NCI-H774 (cell line): Measurements from ENCODE around the gene ARHGAP24.
"Not testable (repeated sequence)": the region's sequence is repeated elsewhere in the genome, so short reads cannot be mapped to it uniquely, and the experiment has no call there.

ENCODE experiments used
- DNase-seq: peaks from one replicate; lab custom pipeline; 2025; lab: John Stamatoyannopoulos, UW

Gene ARHGAP24

DNA sequence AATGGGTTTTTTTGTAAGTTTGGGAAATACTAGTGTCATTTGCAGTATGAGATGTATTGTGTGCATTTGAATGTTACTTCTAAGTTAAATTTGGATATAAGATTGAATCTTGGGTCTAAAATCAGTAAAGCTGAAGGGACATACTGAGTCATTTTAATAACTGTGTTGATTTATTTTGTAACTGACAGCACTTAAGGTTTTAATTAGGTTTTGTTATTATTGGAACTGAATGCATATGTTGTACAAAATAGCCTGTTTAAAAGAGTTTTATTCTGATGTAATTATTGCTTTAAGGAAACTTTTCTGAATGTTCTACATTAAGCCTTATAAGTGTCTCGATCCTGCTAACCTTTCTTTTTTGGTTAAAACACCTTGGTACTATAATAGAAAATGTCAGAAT, 488.3 kb downstream of the ARHGAP24 start:
- DNase-seq = no peak

DNA sequence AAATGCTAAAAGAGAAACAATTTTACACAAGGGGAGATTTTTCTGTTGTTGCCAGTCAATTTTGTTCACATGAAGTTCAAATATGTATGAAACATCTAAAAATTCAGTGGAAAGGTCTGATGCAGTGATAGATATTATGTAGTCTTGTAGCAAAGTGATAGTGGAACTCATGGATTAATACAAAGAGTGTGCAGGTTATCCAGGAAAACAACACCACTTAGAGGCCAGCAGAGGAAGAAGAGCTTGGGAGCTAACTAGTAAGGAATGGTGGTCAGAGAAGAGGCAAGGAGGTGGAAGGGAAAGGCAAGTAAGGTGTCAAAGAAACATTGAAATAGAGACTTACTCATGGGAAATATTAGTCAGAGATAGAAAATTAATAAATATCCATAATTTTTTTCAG, 489.3 kb downstream of the ARHGAP24 start:
- DNase-seq = no peak

DNA sequence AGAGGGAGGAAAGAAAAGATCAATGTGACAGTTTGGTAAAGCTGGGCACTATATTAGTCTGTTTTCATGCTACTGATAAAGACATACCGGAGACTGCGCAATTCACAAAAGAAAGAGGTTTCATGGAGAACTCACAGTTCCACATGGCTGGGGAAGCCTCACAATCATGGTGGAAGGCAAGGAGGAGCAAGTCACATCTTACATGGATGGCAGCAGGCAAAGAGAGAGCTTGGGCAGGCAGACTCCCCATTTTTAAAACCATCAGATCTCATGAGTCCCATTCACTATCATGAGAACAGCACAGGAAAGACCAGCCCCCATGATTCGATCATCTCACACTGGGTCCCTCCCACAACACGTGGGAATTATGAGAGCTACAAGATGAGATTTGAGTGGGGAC, 490.1 kb downstream of the ARHGAP24 start:
- not testable (repeated sequence) for DNase-seq

DNA sequence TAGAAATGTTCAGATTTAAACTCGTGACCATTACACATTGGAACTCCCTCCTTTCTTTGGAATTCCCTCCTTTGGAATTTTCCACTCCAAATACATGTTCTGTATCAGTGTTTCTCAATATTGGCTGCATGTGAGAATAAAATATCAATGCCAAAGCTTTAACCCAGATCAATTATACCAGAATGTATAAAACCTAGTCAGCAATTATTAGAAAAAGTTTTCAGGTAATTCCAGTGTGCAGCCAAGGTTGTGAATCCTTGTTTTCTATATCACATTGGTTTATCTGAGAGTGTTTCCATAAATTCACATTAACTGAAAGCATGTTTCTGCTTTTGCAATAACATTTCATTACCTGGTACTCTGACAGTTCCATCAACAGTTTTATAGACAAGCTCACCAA, 490.6 kb downstream of the ARHGAP24 start:
- DNase-seq = no peak

DNA sequence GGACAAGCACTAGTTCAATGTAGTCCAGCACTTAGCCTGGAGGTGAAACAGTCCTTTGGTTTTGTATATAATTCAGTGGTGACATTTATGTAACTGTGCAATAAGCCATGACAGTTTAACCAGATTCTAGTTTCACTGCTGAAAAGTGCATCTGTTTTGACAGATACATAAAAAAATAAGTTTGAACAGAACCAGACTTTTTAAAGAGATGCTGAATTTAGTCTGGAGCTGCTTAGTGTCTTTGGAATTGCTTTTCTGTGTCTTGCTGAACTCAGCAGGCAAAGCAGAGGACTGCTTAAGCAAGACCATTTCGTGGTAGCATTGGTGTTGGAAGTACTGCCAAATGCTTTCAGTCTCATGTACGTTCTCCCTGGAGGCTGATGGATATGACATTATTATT, 491.4 kb downstream of the ARHGAP24 start:
- no peak for DNase-seq

DNA sequence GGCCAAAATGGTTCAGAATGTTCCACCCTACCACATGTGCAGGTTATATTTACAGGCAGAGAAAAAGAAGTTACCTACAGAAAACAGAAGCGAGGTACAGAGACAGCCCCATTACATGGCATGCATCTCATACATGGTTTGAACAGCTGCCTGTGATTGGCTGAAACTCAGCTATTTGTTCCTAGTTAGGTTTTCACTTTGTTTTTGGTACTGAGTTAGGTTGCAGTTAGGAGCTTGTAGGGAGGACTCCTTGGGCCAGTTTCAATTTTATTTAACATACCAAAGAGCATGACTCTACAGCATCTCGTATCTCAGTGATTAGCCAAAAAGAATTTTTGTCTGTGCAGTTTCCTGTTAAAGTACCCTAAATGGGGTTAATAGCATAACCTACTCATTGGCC, 492.9 kb downstream of the ARHGAP24 start:
- no peak for DNase-seq

DNA sequence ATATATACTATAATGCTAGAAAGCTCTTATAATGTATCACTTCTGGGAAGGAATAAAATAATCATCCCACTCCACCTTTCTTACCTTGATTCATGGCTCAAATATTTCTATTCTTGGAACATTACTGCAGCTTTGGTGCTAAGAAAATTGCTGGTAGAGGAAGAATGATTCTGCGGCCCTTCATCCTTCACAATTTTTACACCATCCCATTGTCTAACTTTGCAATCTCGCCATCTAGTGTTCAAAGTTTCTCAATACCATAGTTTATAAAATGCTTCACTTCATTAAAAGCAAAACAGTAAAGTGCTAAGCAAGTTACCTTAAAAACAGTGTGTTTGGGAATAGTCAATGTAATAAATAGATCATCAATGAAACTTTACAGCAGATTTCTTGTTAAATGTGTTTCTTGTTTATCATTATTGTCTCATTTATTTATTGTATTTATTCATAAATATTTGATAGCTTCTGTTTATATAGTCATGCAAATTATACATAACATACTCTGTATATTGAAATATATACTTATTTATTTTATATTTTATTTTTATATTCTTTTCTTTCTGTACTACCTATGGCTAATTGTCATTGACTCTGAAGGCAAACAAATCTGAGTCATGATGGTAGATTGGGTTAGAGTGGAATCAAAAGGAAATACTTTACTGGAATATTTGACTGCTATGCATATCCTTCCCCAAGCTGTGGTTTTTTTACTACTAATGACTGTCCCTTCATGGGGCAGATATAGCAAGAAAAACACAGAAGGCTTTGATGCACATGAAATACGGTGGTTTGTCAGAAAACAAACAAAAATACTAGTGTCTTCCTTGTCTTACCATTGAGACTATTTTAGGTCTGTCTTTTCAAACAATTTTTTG, 494.2 kb downstream of the ARHGAP24 start:
- DNase-seq = peak; percentile 4

DNA sequence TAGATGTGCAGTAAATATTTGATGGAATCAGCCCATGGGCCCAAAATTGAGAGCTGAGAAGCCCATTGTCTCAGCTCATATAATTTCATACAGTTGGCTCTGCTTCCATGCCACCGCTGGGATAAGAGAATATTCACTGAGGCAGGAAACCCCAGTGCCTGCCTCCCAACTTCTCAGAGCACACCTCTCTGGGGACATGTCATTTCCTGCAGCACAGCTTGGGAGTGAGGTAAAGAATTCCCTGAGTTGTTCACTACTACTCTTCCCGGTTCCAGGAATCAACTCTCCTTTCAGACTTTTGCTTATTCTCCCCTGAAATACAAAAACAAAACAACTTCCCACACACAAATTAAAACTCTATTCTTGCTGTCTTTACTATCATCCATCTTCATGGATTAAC, 495.6 kb downstream of the ARHGAP24 start:
- no peak for DNase-seq

DNA sequence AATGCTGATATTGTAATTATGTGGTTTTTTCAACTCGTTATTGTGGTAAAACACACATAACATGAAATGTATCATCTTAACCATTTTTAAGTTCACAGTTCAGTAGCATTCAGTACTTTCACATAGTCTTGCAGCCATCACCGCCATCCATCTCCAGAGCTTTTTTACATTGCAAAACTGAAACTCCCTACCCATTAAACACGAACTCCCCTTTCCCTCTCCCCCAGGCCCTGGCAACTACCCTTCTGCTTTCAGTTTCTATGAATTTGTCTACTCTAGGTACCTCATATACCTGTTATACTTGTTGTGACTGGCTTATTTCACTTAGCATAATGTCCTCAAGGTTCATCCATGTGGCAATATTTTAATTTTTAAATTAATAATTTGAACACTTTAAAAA, 504.3 kb downstream of the ARHGAP24 start:
- DNase-seq = no peak

DNA sequence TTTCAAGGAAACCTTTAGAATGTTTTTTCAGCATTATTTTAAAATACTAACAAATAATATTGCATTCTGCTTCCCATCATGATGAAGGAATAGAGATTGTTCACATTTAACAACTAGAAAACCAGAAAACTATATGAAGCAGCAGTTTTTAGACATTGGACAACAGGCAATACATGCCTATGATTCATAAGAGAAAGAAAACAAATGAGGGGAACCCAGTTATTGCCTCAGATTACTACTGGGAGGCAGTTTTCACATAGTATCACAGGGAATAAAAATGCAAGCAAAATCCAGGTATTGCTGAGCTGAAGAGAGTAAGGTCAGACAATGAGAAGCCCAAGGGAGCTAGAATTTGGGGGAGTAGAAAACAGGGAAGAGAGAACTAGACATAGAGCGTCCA, 511.3 kb downstream of the ARHGAP24 start:
- DNase-seq = no peak

DNA sequence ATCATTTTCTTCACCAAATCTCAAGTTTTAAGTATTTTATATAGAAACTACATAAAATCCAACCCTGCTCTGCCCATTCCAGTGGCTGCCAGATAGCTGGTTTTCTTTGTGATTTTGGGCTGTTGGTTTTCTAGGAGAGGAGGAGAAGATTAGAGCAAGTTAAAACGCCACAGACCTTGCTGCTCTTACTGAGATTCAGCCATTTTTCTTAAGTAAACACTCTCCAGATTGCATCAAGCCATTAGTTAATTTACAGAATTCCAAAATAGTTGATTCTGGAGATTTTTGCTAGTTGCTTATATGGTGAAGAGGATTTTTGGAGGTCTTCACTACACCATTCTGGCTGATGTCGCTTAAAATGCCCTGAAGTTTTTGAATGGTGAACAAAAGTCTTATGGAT, 518.7 kb downstream of the ARHGAP24 start:
- DNase-seq = no peak

DNA sequence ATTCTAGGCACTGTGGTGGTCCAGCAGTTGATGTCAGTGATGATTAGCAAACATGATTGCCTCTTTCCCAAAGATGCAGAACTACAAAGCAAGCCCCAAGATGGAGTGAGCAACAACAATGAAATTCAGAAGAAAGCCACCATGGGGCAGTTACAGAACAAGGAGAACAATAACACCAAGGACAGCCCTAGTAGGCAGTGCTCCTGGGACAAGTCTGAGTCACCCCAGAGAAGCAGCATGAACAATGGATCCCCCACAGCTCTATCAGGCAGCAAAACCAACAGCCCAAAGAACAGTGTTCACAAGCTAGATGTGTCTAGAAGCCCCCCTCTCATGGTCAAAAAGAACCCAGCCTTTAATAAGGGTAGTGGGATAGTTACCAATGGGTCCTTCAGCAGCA, 519.6 kb downstream of the ARHGAP24 start:
- no peak for DNase-seq

DNA sequence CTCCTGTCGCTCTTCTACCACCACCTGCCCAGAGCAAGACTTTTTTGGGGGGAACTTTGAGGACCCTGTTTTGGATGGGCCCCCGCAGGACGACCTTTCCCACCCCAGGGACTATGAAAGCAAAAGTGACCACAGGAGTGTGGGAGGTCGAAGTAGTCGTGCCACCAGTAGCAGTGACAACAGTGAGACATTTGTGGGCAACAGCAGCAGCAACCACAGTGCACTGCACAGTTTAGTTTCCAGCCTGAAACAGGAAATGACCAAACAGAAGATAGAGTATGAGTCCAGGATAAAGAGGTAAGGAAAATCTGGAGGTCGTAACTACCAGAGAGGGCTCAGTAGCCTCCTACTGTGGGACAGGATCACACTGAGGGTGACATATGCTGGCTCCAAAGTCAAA, 520.4 kb downstream of the ARHGAP24 start:
- DNase-seq = no peak

DNA sequence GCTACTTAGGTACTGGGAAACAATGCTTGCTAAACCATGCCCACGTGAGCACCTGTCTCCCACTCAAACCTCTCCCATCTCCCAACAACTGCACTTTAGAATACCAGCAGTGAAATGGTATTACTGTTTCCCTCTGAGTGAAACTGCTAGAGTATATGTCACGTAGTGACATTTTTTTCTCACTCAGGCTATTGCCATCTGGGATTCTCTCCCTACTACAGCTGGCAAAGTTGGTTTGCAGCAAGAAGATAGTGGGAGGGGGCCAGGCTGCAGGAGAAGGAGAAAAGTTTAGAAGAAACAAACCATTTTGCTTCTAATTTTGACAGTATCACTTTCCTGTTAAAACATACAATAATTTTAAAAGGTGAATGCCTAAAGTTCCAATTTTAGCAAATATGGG, 526.6 kb downstream of the ARHGAP24 start:
- DNase-seq = no peak

DNA sequence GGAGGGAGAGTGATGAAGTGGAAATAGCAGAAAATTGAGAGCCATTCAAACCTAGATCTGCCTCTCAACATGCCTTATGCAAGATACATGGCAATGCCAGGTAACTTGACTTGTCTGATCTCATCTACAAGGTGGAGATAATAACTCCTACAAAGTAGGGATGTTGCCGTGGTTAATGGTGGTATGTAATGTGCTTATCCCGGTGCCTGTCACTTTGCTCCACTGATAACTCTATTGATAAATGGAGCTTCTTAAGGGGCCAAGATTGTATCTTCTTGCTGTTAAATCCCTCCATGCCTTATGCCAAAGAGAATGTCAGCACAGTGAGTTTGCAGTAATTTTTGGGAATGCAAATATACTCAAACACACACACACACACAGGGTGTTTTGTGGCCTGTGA, 529.1 kb downstream of the ARHGAP24 start:
- DNase-seq = no peak

DNA sequence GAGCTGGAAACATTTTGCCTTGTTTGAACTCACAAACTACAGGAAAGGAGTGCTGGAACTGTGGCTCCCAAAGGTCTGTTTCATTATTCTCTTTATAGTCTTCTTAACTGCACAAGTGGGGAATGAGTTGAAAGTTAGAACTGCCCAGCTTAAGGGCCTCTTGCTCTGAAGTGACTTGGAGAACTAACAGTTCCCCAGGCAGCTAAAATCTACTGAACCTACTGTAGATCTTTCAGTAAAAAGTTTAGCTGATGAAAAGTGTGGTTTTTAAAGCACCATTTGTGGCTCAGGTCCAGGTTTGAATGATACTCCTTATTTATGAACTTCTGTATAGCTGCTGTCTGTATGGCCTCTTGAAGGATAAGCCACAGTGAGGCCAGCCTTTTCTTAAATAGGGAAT, 531.1 kb downstream of the ARHGAP24 start:
- no peak for DNase-seq

DNA sequence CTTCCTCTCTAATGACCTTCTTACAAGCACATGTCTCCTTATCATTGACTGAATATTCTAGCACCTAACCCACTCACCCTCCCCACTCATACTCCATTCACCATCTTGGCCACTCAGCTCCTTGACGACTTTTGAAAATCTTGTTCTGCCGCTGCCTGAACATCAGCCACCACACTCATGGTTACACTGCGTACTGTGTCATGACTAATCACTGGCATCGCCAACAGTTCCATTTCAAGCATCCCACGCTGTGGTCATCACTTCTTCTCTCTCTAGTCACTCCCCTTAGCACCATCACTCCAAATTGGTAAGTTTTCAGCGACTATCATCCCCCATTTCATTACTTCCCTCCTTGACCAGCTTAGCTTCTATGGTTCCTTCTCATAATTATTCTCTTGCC, 532.1 kb downstream of the ARHGAP24 start:
- DNase-seq = no peak

DNA sequence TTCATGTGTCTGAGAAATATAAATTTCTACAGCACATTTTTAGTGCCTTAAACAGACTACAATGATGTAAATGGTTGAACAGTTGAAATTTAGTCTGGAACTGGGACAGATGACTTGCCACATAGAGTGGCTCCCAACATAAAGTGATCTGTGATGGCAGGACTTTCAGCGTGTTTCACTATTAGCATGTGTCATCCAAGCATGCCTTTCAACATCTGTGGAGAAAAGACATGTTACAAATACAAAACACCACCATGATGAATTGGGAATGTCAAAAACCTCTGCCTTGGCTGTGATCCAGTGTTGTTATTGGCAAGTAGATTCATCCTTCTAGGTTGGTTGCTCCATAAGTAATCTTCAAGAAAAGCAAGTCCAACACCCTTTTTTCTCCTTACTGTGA, 536.2 kb downstream of the ARHGAP24 start:
- no peak for DNase-seq

DNA sequence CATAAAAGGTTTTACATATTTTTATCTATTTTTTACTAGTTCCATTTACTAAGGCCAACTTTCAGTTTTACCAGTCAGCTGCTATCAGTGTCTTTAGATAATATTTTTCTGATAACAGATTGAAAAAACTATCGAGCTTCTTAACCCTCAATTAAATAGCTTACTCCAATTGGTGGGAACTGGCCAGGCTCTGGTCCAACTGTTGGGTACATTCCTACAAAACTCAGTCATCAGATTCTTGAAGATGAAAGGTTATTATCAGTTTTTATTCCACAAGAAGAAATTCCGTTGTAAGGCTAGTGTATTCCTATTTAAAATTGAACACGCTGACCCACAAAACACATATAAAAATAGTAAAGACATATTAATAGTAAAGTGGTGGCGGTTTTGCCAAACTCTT, 538.7 kb downstream of the ARHGAP24 start:
- no peak for DNase-seq

DNA sequence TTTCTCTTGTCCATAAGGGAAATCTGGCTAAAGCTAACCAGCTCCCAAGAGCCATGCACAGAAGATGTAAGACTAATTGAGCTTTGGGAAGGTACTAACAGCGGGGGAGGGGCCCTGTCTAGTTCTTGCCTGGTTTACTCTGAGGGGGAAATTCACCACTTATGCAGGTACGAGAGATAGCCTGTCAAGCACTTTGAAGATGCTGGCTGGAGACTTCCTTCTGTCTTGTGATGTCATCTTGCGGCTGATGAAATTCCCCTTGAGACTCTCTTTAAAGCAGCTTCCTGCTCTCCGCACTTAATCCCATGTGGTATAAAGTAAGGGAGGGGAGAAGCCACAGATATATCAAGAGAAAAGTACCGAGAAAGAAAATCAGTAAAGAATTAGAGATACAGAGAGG, 539.6 kb downstream of the ARHGAP24 start:
- DNase-seq = no peak

DNA sequence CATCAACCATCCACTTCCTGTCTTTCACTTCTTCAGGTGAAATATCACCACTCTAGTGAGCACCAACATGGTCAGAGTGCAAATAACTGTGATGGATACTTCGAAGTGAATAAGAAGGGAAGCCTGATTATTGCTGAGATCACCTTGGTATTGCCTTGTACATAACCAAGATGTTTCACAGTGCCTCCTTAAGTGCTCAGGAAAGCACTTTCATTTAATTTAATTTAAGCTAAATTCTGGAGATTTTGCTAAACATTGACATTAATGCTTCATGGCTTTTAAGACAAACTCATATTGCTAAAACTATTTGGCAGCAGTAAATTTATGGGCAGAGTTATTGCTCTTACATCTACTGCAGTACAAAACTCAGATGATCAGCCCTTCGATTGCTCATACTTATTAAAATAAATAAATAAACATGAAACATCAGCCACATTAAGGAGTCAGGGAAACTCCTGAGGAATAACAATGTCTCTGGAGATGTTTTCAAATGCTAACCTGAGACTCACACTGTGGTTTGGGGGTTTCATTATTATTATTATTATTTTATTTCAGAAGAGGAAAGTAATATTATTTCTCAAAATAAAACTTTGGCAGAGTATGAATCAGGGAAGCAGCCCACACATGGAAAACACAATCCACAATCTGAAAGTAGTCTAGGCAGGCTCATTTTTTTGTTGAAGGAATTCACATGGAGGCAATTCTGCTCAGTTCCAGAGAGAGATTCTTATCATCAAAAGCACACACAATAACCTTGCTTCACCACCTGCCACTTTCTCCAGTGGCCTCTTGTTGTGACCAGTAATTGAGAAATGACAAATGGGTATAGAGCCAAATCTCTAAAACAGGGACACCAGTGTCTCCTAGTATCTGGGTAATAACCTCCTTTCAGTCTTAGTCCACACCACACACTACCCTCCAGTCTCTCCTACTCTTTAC, 540.7 kb downstream of the ARHGAP24 start:
- DNase-seq = no peak

DNA sequence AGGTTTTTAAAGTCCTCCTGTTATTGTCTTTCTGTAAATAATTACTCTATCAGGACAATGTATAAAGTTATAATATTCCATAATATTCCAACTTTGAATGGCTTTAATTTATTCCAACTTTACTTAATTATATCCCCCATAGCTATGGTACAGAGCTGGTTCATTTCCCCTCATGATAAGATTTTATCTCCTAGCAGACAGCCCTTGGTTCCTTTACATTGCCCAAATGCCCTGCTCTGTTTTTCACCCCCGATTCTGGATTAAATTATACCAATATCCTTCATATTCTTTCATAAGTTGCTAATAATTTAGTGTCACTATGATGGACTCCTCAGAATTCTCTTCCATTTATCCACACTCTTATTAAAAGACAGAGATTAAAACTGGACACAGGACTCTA, 544.4 kb downstream of the ARHGAP24 start:
- no peak for DNase-seq

DNA sequence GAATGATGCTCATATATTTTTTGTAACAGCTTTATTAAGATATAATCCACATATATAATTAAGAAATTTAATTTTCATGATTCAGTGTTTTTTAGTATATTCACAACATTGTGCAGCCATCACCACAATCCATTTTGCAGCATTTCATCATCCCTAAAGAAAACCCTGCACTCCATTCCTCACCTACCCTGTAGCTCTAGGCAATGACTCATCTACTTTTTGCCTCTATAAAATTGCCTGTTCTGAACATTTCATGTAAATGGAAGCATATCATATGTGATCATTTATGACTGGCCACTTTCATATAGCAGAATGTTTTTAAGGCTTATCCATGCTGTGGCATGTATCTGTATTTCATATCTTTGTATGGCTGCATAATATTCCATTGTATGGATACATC, 545.0 kb downstream of the ARHGAP24 start:
- DNase-seq = no peak
